HG03159 (cell line): ENCODE data around the gene TTC28.
"Not testable (repeated sequence)": the region's sequence is repeated elsewhere in the genome, so short reads cannot be mapped to it uniquely, and the experiment has no call there.

Source experiments
- ATAC-seq: cut with Tn5 transposase; IDR thresholded peaks from one replicate; pipeline ENCODE4 v1.9.1; 2021; ENCODE audit warnings: mild to moderate bottlenecking, moderate library complexity; ENCODE audit not compliant: unreplicated experiment

Gene TTC28

GRCh38 chr22:28245579-28246224 is 433.9 kb downstream of the TTC28 start:
- ATAC-seq = no peak

- ATAC-seq = no peak
These were observed 434.9 kb downstream of the TTC28 start for GRCh38 chr22:28244757-28245156.

- no peak for ATAC-seq
These were observed 436.1 kb downstream of the TTC28 start for GRCh38 chr22:28243539-28243938.

GRCh38 chr22:28241656-28242290 is 437.9 kb downstream of the TTC28 start:
- no peak for ATAC-seq

GRCh38 chr22:28239941-28240340 is 439.7 kb downstream of the TTC28 start:
- no peak for ATAC-seq

- ATAC-seq = no peak
These were observed 441.9 kb downstream of the TTC28 start for GRCh38 chr22:28237783-28238182.

GRCh38 chr22:28237112-28237511 is 442.5 kb downstream of the TTC28 start:
- no peak for ATAC-seq

GRCh38 chr22:28232204-28232603 is 447.4 kb downstream of the TTC28 start:
- ATAC-seq = no peak

- ATAC-seq = no peak
These were observed 448.2 kb downstream of the TTC28 start for GRCh38 chr22:28231441-28231840.

- no peak for ATAC-seq
These were observed 449.0 kb downstream of the TTC28 start for GRCh38 chr22:28230671-28231070.

- no peak for ATAC-seq
These were observed 449.8 kb downstream of the TTC28 start for GRCh38 chr22:28229566-28230485.

GRCh38 chr22:28223826-28224225 is 455.8 kb downstream of the TTC28 start:
- no peak for ATAC-seq

- ATAC-seq = no peak
These were observed 456.5 kb downstream of the TTC28 start for GRCh38 chr22:28222976-28223745.

- no peak for ATAC-seq
These were observed 457.1 kb downstream of the TTC28 start for GRCh38 chr22:28222571-28222970.

GRCh38 chr22:28222052-28222451 is 457.6 kb downstream of the TTC28 start:
- ATAC-seq = no peak

- no peak for ATAC-seq
These were observed 458.8 kb downstream of the TTC28 start for GRCh38 chr22:28220626-28221363.

- ATAC-seq = no peak
These were observed 462.4 kb downstream of the TTC28 start for GRCh38 chr22:28217277-28217676.

- ATAC-seq = not testable (repeated sequence)
These were observed 464.9 kb downstream of the TTC28 start for GRCh38 chr22:28214750-28215149.

- not testable (repeated sequence) for ATAC-seq
These were observed 470.2 kb downstream of the TTC28 start for GRCh38 chr22:28209457-28209856.

- ATAC-seq = no peak
These were observed 470.9 kb downstream of the TTC28 start for GRCh38 chr22:28208787-28209186.
